Measurements from ENCODE around the gene IQSEC1.

GRCh38 chr3:12957824-12958792 is 115.1 kb downstream of the IQSEC1 start:
- TF ChIP-seq POLR2A (IDR thresholded peaks at IDR 0.05; ENCODE audit: low read depth) (no peak), CTCF (IDR thresholded peaks at IDR 0.05) (no peak)
